ENCODE measurements around the gene XPR1. TPM values are rescaled to one million over a fixed set of nuclear protein-coding genes. Genes with fewer than 3 reads are reported as not detected.
"Not testable (repeated sequence)": the region's sequence is repeated elsewhere in the genome, so short reads cannot be mapped to it uniquely, and the experiment has no call there.

Gene XPR1
- total RNA-seq, 4 donors from 2014 or later = 13.4 to 22.1 (median 14.9) TPM

GRCh38 chr1:180854456-180854855 lies 222.6 kb downstream of the XPR1 start:
- Histone ChIP-seq H3K36me3 (no peaks in the 10 kb centered on the region), H3K27me3 (no peaks in the 10 kb centered on the region), H3K27ac (no peak overlapping the region), H3K9me3 (no peaks in the 10 kb centered on the region), H3K4me1 (no peaks in the 10 kb centered on the region), H3K4me3 (no peak overlapping the region)
- no peak for TF ChIP-seq EP300 (IDR thresholded peaks at IDR 0.05)
- TF ChIP-seq POLR2A (IDR thresholded peaks at IDR 0.05) = no peak
- TF ChIP-seq POLR2AphosphoS5 (IDR thresholded peaks at IDR 0.05) = no peak
- TF ChIP-seq, protein P1, sequence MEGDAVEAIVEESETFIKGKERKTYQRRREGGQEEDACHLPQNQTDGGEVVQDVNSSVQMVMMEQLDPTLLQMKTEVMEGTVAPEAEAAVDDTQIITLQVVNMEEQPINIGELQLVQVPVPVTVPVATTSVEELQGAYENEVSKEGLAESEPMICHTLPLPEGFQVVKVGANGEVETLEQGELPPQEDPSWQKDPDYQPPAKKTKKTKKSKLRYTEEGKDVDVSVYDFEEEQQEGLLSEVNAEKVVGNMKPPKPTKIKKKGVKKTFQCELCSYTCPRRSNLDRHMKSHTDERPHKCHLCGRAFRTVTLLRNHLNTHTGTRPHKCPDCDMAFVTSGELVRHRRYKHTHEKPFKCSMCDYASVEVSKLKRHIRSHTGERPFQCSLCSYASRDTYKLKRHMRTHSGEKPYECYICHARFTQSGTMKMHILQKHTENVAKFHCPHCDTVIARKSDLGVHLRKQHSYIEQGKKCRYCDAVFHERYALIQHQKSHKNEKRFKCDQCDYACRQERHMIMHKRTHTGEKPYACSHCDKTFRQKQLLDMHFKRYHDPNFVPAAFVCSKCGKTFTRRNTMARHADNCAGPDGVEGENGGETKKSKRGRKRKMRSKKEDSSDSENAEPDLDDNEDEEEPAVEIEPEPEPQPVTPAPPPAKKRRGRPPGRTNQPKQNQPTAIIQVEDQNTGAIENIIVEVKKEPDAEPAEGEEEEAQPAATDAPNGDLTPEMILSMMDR (IDR thresholded peaks at IDR 0.05) = no peak
- WGBS = 62% methylated on average over 5 of the region's 5 CpGs
- DNase-seq (ENCODE audit: low spot score in 2 of 2) = no peak

DNA sequence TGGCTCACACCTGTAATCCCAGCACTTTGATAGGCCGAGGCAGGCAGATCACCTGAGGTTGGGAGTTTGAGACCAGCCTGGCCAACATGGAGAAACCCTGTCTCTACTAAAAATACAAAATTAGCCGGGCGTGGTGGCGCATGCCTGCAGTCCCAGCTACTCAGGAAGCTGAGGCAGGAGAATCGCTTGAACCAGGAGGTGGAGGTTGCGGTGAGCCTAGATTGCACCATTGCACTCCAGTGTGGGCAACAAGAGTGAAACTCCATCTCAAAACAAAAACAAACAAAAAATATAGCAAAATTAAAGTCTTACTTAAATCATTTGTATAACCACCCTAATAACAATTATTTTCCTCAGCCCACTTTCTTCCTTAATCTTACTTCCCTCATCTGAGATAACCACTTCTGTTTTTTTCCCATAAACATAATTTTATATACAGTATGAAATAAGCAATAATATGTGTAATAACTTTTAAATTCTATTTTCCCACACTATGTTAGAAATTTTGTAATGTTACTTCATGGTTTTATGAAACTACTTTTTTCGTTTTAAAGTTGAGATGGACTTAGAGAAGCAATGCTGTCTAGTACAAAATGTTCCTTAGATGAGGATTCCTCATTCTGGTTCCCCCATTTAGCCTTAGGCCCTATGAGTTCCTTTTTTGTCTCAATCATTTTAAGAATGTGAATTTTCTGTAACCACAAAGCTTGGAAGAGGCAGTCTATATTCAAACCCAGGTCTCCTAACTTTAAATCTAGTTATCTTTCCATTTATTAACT lies 226.3 kb downstream of the XPR1 start:
- H3K4me3 ChIP-seq; H3K9me3 ChIP-seq; H3K27me3 ChIP-seq; H3K36me3 ChIP-seq; DNase-seq (ENCODE audit: low spot score in 2 of 2); H3K27ac ChIP-seq; H3K4me1 ChIP-seq: not testable (repeated sequence)
- WGBS = 83% methylated on average over 7 of the region's 7 CpGs

DNA sequence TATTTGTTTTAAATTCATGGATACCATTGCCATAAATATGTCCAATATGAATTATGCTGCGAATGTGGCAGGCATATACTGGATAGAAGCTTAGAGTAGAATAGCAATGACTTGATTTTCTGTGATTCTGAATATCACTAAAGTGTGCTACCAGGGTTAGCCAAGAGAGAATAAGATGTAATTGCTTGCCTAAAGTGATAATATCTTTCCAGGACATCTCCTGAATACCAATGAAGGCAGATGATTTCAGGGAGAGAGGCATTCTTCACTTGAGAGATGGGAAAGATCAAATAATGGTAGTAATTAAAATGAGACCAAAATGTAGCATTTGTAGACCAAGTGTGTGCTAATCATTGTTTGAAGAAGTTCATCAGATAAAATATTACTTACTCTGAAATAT lies 227.5 kb downstream of the XPR1 start:
- TF ChIP-seq EP300 (IDR thresholded peaks at IDR 0.05) (no peak), POLR2AphosphoS5 (IDR thresholded peaks at IDR 0.05) (no peak), POLR2A (IDR thresholded peaks at IDR 0.05) (no peak)
- TF ChIP-seq, protein P1 (IDR thresholded peaks at IDR 0.05) = no peak
- no peak overlapping the region for H3K4me3 ChIP-seq
- no peak overlapping the region for H3K27ac ChIP-seq

DNA sequence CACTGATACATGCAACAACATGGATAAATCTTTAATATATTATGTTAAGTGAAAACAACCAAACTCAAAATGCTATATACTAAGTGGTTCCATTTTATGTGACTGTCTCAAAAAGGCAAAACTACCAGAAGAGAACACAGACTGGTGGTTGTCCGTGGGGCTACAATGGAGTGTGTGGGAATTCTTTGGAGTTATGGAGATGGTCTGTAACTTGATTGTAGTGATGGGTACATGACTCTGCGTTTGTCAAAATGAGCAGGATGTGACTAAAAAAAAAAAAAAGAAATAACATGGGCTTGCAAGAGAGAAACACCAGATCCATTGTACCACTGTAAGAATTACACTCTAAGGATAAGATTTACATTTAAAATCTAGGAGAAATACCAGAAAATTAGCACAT lies 228.7 kb downstream of the XPR1 start:
- DNase-seq (ENCODE audit: low spot score in 2 of 2) = no peak
- WGBS = 68% methylated on average over 2 of the region's 2 CpGs
- H3K36me3 ChIP-seq = peaks cover 12% of the 10 kb centered on the region
- H3K27ac ChIP-seq = no peak overlapping the region
- no peaks in the 10 kb centered on the region for H3K4me1 ChIP-seq
- no peak overlapping the region for H3K4me3 ChIP-seq
- no peaks in the 10 kb centered on the region for H3K9me3 ChIP-seq
- TF ChIP-seq POLR2A (IDR thresholded peaks at IDR 0.05) (no peak), POLR2AphosphoS5 (IDR thresholded peaks at IDR 0.05) (no peak), EP300 (IDR thresholded peaks at IDR 0.05) (no peak)
- TF ChIP-seq, protein P1 (IDR thresholded peaks at IDR 0.05) = no peak
- H3K27me3 ChIP-seq = no peaks in the 10 kb centered on the region

More for the DNA sequence above, 227.5 kb downstream of the XPR1 start:
- H3K36me3 ChIP-seq = peaks cover 5% of the 10 kb centered on the region
- H3K4me1 ChIP-seq = no peaks in the 10 kb centered on the region
- WGBS = 96% methylated on average over 1 of the region's 1 CpG
- no peak for DNase-seq (ENCODE audit: low spot score in 2 of 2)
- H3K27me3 ChIP-seq = no peaks in the 10 kb centered on the region
- no peaks in the 10 kb centered on the region for H3K9me3 ChIP-seq

DNA sequence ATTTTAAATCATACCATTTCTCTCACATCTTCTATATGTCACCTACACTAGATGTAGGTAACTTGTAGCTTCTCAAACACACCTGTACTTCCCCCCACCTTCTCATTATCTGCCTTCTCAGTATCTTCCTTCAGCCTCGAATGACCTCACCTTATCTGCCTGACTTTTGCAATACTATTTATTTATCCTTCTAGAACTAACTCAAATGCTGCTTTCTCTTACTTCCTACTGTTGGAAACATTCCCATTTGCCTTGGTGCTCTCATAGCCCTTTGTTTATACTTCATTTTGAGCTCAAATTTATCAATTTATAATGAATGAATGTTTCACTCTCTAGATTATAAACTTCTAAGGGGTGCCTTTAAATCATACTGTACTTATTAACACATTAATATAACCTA lies 230.5 kb downstream of the XPR1 start:
- TF ChIP-seq POLR2AphosphoS5 (IDR thresholded peaks at IDR 0.05) (no peak), EP300 (IDR thresholded peaks at IDR 0.05) (no peak), POLR2A (IDR thresholded peaks at IDR 0.05) (no peak)
- TF ChIP-seq, protein P1 (IDR thresholded peaks at IDR 0.05) = no peak
- H3K36me3 ChIP-seq = peaks cover 16% of the 10 kb centered on the region
- WGBS = 66% methylated on average over 1 of the region's 1 CpG
- H3K4me1 ChIP-seq = no peaks in the 10 kb centered on the region
- no peak for DNase-seq (ENCODE audit: low spot score in 2 of 2)
- H3K27ac ChIP-seq = no peak overlapping the region
- no peaks in the 10 kb centered on the region for H3K9me3 ChIP-seq
- no peaks in the 10 kb centered on the region for H3K27me3 ChIP-seq
- H3K4me3 ChIP-seq = no peak overlapping the region
